GM12878 (cell line): ENCODE data around the gene ELP1. TPM values are rescaled to one million over a fixed set of nuclear protein-coding genes. Genes with fewer than 3 reads are reported as not detected.

Experiments used
- ATAC-seq: fragments of 200-7000 bp; cut with Tn5 transposase; 3 replicates; pipeline ENCODE4 v1.9.1; 2020; ENCODE audit warnings: mild to moderate bottlenecking, moderate library complexity
- BruUV-seq: library from RNA; stranded (reverse); fragments of 400-500 nt; replicated peaks from 2 replicates; lab custom pipeline; 2021; lab: Mats Ljungman, UMichigan
- CTCF ChIA-PET: fragments of 300-600 bp; sonication (Branson Sonifier 250); formaldehyde crosslinking; extraction: SDS; loops from one replicate; lab custom pipeline; 2021; ENCODE audit warnings: inconsistent platforms; lab: Yijun Ruan, JAX
- POLR2A ChIA-PET: fragments of 350-600 bp; formaldehyde crosslinking; extraction: SDS; loops from one replicate; lab custom pipeline; 2021; ENCODE audit warnings: inconsistent platforms; lab: Charles Lee
- RAD21 ChIA-PET: fragments of 300-600 bp; sonication (Branson Sonifier 250); formaldehyde crosslinking; loops from one replicate; lab custom pipeline; 2023; ENCODE audit warnings: antibody characterized with exemption; ENCODE audit not compliant: unreplicated experiment; lab: Charles Lee
- SMC1A ChIA-PET: fragments of 300-600 bp; sonication (Branson Sonifier 250); formaldehyde crosslinking; loops from one replicate; lab custom pipeline; 2023; ENCODE audit not compliant: unreplicated experiment, uncharacterized antibody; lab: Charles Lee
- DNase-seq: peaks from one replicate; pipeline ENCODE4 v3.0.0-alpha.2; 2011; ENCODE audit warnings: low read depth, low spot score
- FAIRE-seq: peaks from 3 replicates; lab custom pipeline; 2011; peaks lifted over from hg19 to GRCh38; lab: Jason Lieb, UNC
- H2AFZ ChIP-seq: 2 replicates; pipeline ENCODE4 v1.6.0; 2011; ENCODE audit warnings: low read depth, low read length, control low read depth; ENCODE audit not compliant: control insufficient read depth
- H3K27ac ChIP-seq: 2 replicates; pipeline ENCODE4 v1.5.1; 2011; ENCODE audit warnings: control low read depth; ENCODE audit not compliant: control insufficient read depth, insufficient read depth
- H3K27me3 ChIP-seq, 2 experiments: replicated peaks in 1 of 2; 2 replicates each; pipeline versions ENCODE4 v1.6.0 to v1.6.1; 2011; ENCODE audit warnings: low read length in 1 of 2; ENCODE audit not compliant: control insufficient read depth in 2 of 2, insufficient read depth in 2 of 2
- H3K36me3 ChIP-seq, 2 experiments: 2 replicates each; pipeline ENCODE4 v1.5.1; 2011; ENCODE audit warnings: low read length in 1 of 2; ENCODE audit not compliant: control insufficient read depth in 2 of 2, insufficient read depth in 2 of 2
- H3K4me1 ChIP-seq: 2 replicates; pipeline ENCODE4 v1.6.1; 2011; ENCODE audit warnings: mild to moderate bottlenecking, low read length, moderate library complexity, mixed read lengths; ENCODE audit not compliant: control insufficient read depth, insufficient read depth
- H3K4me2 ChIP-seq: 2 replicates; pipeline ENCODE4 v1.6.0; 2011; ENCODE audit warnings: control low read depth; ENCODE audit not compliant: control insufficient read depth, insufficient read depth
- H3K4me3 ChIP-seq: fragments of 200-600 bp; sonication (generic); 2 replicates; pipeline ENCODE4 v1.5.1; 2016
- H3K79me2 ChIP-seq: 2 replicates; pipeline ENCODE4 v1.6.0; 2011; ENCODE audit warnings: low read length; ENCODE audit not compliant: control insufficient read depth, insufficient read depth
- H3K9ac ChIP-seq: 2 replicates; pipeline ENCODE4 v1.8.0; 2011; ENCODE audit warnings: low read length, control low read depth, mixed read lengths; ENCODE audit not compliant: control insufficient read depth, insufficient read depth
- H3K9me3 ChIP-seq: replicated peaks from 3 replicates; pipeline ENCODE4 v1.5.1; 2011; ENCODE audit warnings: mild to moderate bottlenecking, low read length; ENCODE audit not compliant: control insufficient read depth, insufficient read depth
- H4K20me1 ChIP-seq: 2 replicates; pipeline ENCODE4 v1.6.0; 2011; ENCODE audit not compliant: control insufficient read depth, insufficient read depth
- FOS ChIP-seq: IDR thresholded peaks from 3 replicates; pipeline ENCODE4 v1.6.1; 2011; ENCODE audit warnings: borderline replicate concordance; ENCODE audit not compliant: insufficient read length; ENCODE audit errors: extremely low read depth
- IKZF2 ChIP-seq, 2 experiments: fragments of 450-650 bp; IDR thresholded peaks; 2 replicates each; pipeline ENCODE4 v1.6.1; 2017; ENCODE audit warnings: mild to moderate bottlenecking in 2 of 2, moderate library complexity in 2 of 2
- NBN ChIP-seq: fragments of 450-650 bp; IDR thresholded peaks from 2 replicates; pipeline ENCODE4 v1.6.1; 2016
- PKNOX1 ChIP-seq: fragments of 450-650 bp; IDR thresholded peaks from 2 replicates; pipeline ENCODE4 v1.6.1; 2016; ENCODE audit warnings: mild to moderate bottlenecking
- RAD51 ChIP-seq: fragments of 450-650 bp; IDR thresholded peaks from 2 replicates; pipeline ENCODE4 v1.6.1; 2016; ENCODE audit warnings: moderate library complexity, mild to moderate bottlenecking, inconsistent platforms
- REST ChIP-seq: IDR thresholded peaks from 2 replicates; pipeline ENCODE4 v1.6.1; 2012; ENCODE audit warnings: mild to moderate bottlenecking, low read depth, low read length
- USF1 ChIP-seq: IDR thresholded peaks from 2 replicates; pipeline ENCODE4 v1.6.1; 2011; ENCODE audit warnings: borderline replicate concordance, low read depth, mild to moderate bottlenecking, moderate library complexity, mixed read lengths, low read length; ENCODE audit not compliant: insufficient read depth; ENCODE audit errors: extremely low read length
- WGBS: methylation state at CpG from one replicate; pipeline ENCODE4 v1.1.6; 2016; ENCODE audit warnings: low lambda C conversion rate; ENCODE audit not compliant: insufficient replicate concordance, insufficient coverage; ENCODE audit errors: missing lambda C conversion rate; 5-methylcytosine and 5-hydroxymethylcytosine counted together
- in situ Hi-C: fragments of 300-500 bp; cut with MboI; formaldehyde crosslinking; loops from 9 replicates; pipeline ENCODE4 v1.14.3; 2018; ENCODE audit warnings: mixed read lengths
- intact Hi-C: fragments of 100-400 bp; cut with micrococcal nuclease; formaldehyde crosslinking; loops from one replicate; pipeline ENCODE4 v1.14.2; 2022; ENCODE audit not compliant: unreplicated experiment
- polyA plus RNA-seq, 11 experiments: library from polyadenylated mRNA; depleted of rRNA in 4 of 11; unstranded in 6 of 11; stranded (reverse) in 5 of 11; fragments of >200 nt; fragmentation: Nextera tagmentation in 4 of 11; fragmentation: Illumina TruSeq in 1 of 11; extraction: Ambion mirVana in 4 of 11; extraction: Trizol in 1 of 11; gene quantifications; 1 replicate in 1 of 11; 2 replicates in 10 of 11; pipeline versions ENCODE4 v1.2.1 to v1.2.3, GENCODE V29; 2011 to 2016; ENCODE audit warnings: inconsistent platforms in 2 of 11, missing spikeins in 2 of 11, low read depth in 1 of 11
- total RNA-seq, 4 experiments: library from RNA; depleted of rRNA in 3 of 4; stranded (reverse); fragments of >200 nt in 3 of 4; fragmentation: Illumina TruSeq in 1 of 4; extraction: Trizol in 1 of 4; gene quantifications; 2 replicates each; pipeline versions ENCODE4 v1.2.1 to v1.2.3, GENCODE V29; 2013 to 2021

Gene ELP1
- total and polyA plus RNA-seq, 10 of the 15 experiments (the other 5 are each of a cell fraction or from before 2014, with no cell fraction given): 9.7 to 29.9 (median 26.0) TPM

- intact Hi-C loops (loop anchor here (5.0 kb wide), 2 partner anchors 97 to 612 kb away; no protein-coding TSS in a partner anchor), in situ Hi-C loops (no loop called here)
- Histone ChIP-seq H3K9me3 (no peaks in the 10 kb centered on the region), H4K20me1 (no peaks in the 10 kb centered on the region), H3K4me1 (no peaks in the 10 kb centered on the region), H3K9ac (no peak overlapping the region), H3K27me3 (peaks cover 0 to 2% of the 10 kb centered on the region in 2 experiments; a peak in 2 of 4 replicates), H3K4me3 (no peak overlapping the region), H3K79me2 (no peaks in the 10 kb centered on the region), H3K4me2 (no peak overlapping the region), H2AFZ (no peak overlapping the region), H3K36me3 (no peaks in the 10 kb centered on the region), H3K27ac (no peak overlapping the region)
- FAIRE-seq (no peak), ATAC-seq (no peak), DNase-seq (no peak)
- POLR2A ChIA-PET: no interaction called here
- WGBS: 79% methylated on average over 59 of the region's 59 CpGs
- SMC1A ChIA-PET: no interaction called here
- RAD21 ChIA-PET: no interaction called here
- no TSS peak for BruUV-seq
- CTCF ChIA-PET: interaction anchor here (1.1 kb wide), 1 partner anchor 99 kb away, joined by 4 read pairs; no protein-coding TSS in a partner anchor
- TF ChIP-seq REST (no peak), NBN (no peak), FOS (no peak), RAD51 (no peak), PKNOX1 (no peak), USF1 (no peak), IKZF2 (IDR thresholded peaks at IDR 0.05) (no peak)
Measured at GRCh38 chr9:108854641-108855528, 79.0 kb downstream of the ELP1 start.
